NCI-H524 (cell line): ENCODE data around the gene SLC4A4.

Source experiments
- DNase-seq, 2 experiments: peaks; one replicate each; lab custom pipeline; 2025; lab: John Stamatoyannopoulos, UW

The SLC4A4 gene

GRCh38 chr4:71473541-71474240, 134.9 kb downstream of the SLC4A4 start:
- no peak for DNase-seq

GRCh38 chr4:71474731-71475130, 135.9 kb downstream of the SLC4A4 start:
- DNase-seq, result peak in 1 of 2 experiments; percentile 7

- no peak for DNase-seq
Observed at GRCh38 chr4:71476240-71476639, 137.4 kb downstream of the SLC4A4 start.

GRCh38 chr4:71486550-71487343, 147.9 kb downstream of the SLC4A4 start:
- DNase-seq, result no peak

- DNase-seq, result peak in 1 of 2 experiments; percentile 3
Observed at GRCh38 chr4:71487344-71487920, 148.6 kb downstream of the SLC4A4 start.

GRCh38 chr4:71494539-71494938, 155.7 kb downstream of the SLC4A4 start:
- no peak for DNase-seq

GRCh38 chr4:71495454-71495853, 156.6 kb downstream of the SLC4A4 start:
- DNase-seq, result no peak

- no peak for DNase-seq
Observed at GRCh38 chr4:71497078-71497477, 158.3 kb downstream of the SLC4A4 start.

- no peak for DNase-seq
Observed at GRCh38 chr4:71498002-71498401, 159.2 kb downstream of the SLC4A4 start.

GRCh38 chr4:71498625-71499024, 159.8 kb downstream of the SLC4A4 start:
- no peak for DNase-seq

GRCh38 chr4:71501992-71502391, 163.2 kb downstream of the SLC4A4 start:
- DNase-seq, result no peak

- no peak for DNase-seq
Observed at GRCh38 chr4:71518283-71518989, 179.6 kb downstream of the SLC4A4 start.

- DNase-seq, result no peak
Observed at GRCh38 chr4:71520308-71520707, 181.5 kb downstream of the SLC4A4 start.

GRCh38 chr4:71520850-71521249, 182.0 kb downstream of the SLC4A4 start:
- no peak for DNase-seq

GRCh38 chr4:71524756-71525155, 185.9 kb downstream of the SLC4A4 start:
- DNase-seq, result peak in 1 of 2 experiments; percentile 21

- DNase-seq, result no peak
Observed at GRCh38 chr4:71526637-71527406, 188.0 kb downstream of the SLC4A4 start.

GRCh38 chr4:71532407-71532806, 193.6 kb downstream of the SLC4A4 start:
- DNase-seq, result no peak

- DNase-seq, result no peak
Observed at GRCh38 chr4:71533121-71533520, 194.3 kb downstream of the SLC4A4 start.

GRCh38 chr4:71537551-71538065, 198.8 kb downstream of the SLC4A4 start:
- DNase-seq, result no peak

- no peak for DNase-seq
Observed at GRCh38 chr4:71538528-71538927, 199.7 kb downstream of the SLC4A4 start.

- no peak for DNase-seq
Observed at GRCh38 chr4:71540749-71541269, 202.0 kb downstream of the SLC4A4 start.
